Neural cell (in vitro differentiated cells): ENCODE measurements around the gene GAS1. TPM values are rescaled to one million over a fixed set of nuclear protein-coding genes. Genes with fewer than 3 reads are reported as not detected.

Experiments
- H2AFZ ChIP-seq: fragments of 200-600, 300-800 bp; sonication (generic), shearing (Covaris generic); 2 replicates; pipeline ENCODE4 v1.6.0; 2014; ENCODE audit warnings: low read depth, mild to moderate bottlenecking, antibody characterized with exemption, low read length, moderate library complexity
- H3F3A ChIP-seq: fragments of 200-600 bp; shearing (Covaris generic); 2 replicates; pipeline ENCODE4 v1.6.1; 2016; ENCODE audit warnings: mild to moderate bottlenecking, moderate library complexity, mixed read lengths, antibody characterized with exemption, low read length; ENCODE audit not compliant: insufficient read depth, poor library complexity, severe bottlenecking
- H3K27ac ChIP-seq: fragments of 200-600, 300-800 bp; sonication (generic), shearing (Covaris generic); 2 replicates; pipeline ENCODE4 v1.5.1; 2014; ENCODE audit warnings: mild to moderate bottlenecking, low read length, moderate library complexity
- H3K27me3 ChIP-seq: fragments of 300-800, 200-600 bp; sonication (generic), shearing (Covaris generic); 2 replicates; pipeline ENCODE4 v1.6.0; 2014; ENCODE audit warnings: mild to moderate bottlenecking, low read depth, low read length, moderate library complexity; ENCODE audit not compliant: insufficient read depth
- H3K36me3 ChIP-seq: fragments of 300-800, 200-600 bp; sonication (generic), shearing (Covaris generic); 2 replicates; pipeline ENCODE4 v1.5.1; 2014; ENCODE audit warnings: mild to moderate bottlenecking, antibody characterized with exemption, low read length, moderate library complexity; ENCODE audit not compliant: insufficient read depth
- H3K4me2 ChIP-seq: fragments of 300-800, 200-600 bp; sonication (generic), shearing (Covaris generic); 2 replicates; pipeline ENCODE4 v1.6.0; 2014; ENCODE audit warnings: mild to moderate bottlenecking, low read length
- H3K4me3 ChIP-seq: fragments of 300-800, 200-600 bp; sonication (generic), shearing (Covaris generic); 2 replicates; pipeline ENCODE4 v1.5.1; 2014; ENCODE audit warnings: mild to moderate bottlenecking, low read length, moderate library complexity
- H3K79me2 ChIP-seq: fragments of 200-600 bp; shearing (Covaris generic); replicated peaks from 2 replicates; pipeline ENCODE4 v1.6.0; 2014; ENCODE audit warnings: mild to moderate bottlenecking, low read length, moderate library complexity; ENCODE audit not compliant: insufficient read depth
- H3K9ac ChIP-seq: fragments of 300-800, 200-600 bp; sonication (generic), shearing (Covaris generic); 2 replicates; pipeline ENCODE4 v1.6.1; 2016; ENCODE audit warnings: mild to moderate bottlenecking, low read length, mixed read lengths
- H3K9me2 ChIP-seq: fragments of 200-600 bp; shearing (Covaris generic); 2 replicates; pipeline ENCODE4 v1.6.1; 2016; ENCODE audit warnings: mild to moderate bottlenecking, low read length, mixed read lengths; ENCODE audit not compliant: insufficient read depth
- H3K9me3 ChIP-seq: fragments of 200-600, 300-800 bp; sonication (generic), shearing (Covaris generic); 2 replicates; pipeline ENCODE4 v1.6.1; 2016; ENCODE audit warnings: mild to moderate bottlenecking, mixed run types, low read length, moderate library complexity, mixed read lengths
- H4K20me1 ChIP-seq: fragments of 200-600 bp; shearing (Covaris generic); 2 replicates; pipeline ENCODE4 v1.6.1; 2016; ENCODE audit warnings: mild to moderate bottlenecking, mixed run types; ENCODE audit not compliant: insufficient read depth
- EP300 ChIP-seq: fragments of 450-650 bp; conservative IDR thresholded peaks from 2 replicates; pipeline ENCODE4 v1.6.1; 2014; ENCODE audit warnings: antibody characterized with exemption, mild to moderate bottlenecking, moderate library complexity; ENCODE audit not compliant: poor library complexity, severe bottlenecking
- EZH2 ChIP-seq: fragments of 200-600, 300-800 bp; shearing (Covaris generic), sonication (generic); IDR thresholded peaks from 2 replicates; pipeline ENCODE4 v1.6.1; 2014; ENCODE audit warnings: antibody characterized with exemption, low read length, borderline replicate concordance, mild to moderate bottlenecking; ENCODE audit not compliant: insufficient read depth, poor library complexity, severe bottlenecking
- MXI1 ChIP-seq: fragments of 450-650 bp; conservative IDR thresholded peaks from 2 replicates; pipeline ENCODE4 v1.6.1; 2014; ENCODE audit warnings: antibody characterized with exemption, mild to moderate bottlenecking; ENCODE audit not compliant: poor library complexity, severe bottlenecking
- POLR2AphosphoS5 ChIP-seq: IDR thresholded peaks from 2 replicates; pipeline ENCODE4 v1.6.1; 2012
- RAD21 ChIP-seq: fragments of 450-650 bp; conservative IDR thresholded peaks from 2 replicates; pipeline ENCODE4 v1.6.1; 2014; ENCODE audit warnings: antibody characterized with exemption, mild to moderate bottlenecking, moderate library complexity
- SMC3 ChIP-seq: fragments of 450-650 bp; conservative IDR thresholded peaks from 2 replicates; pipeline ENCODE4 v1.6.1; 2014; ENCODE audit warnings: antibody characterized with exemption, mild to moderate bottlenecking, moderate library complexity; ENCODE audit not compliant: poor library complexity
- TAF1 ChIP-seq: IDR thresholded peaks from 2 replicates; pipeline ENCODE4 v1.6.1; 2012; ENCODE audit warnings: low read depth
- polyA plus RNA-seq: library from polyadenylated mRNA; depleted of rRNA; stranded (reverse); fragments of >200 nt; gene quantifications from 2 replicates; pipeline ENCODE4 v1.2.3, GENCODE V29; 2014
- TF ChIP-seq, protein P1 (sequence below): fragments of 450-650 bp; IDR thresholded peaks from 2 replicates; pipeline ENCODE4 v1.5.1; 2014; ENCODE audit warnings: antibody characterized with exemption, mild to moderate bottlenecking, moderate library complexity; ENCODE audit not compliant: poor library complexity, severe bottlenecking
- TF ChIP-seq, protein P2 (sequence below): IDR thresholded peaks from 2 replicates; pipeline ENCODE4 v1.6.1; 2012; ENCODE audit warnings: borderline replicate concordance

GAS1 gene
- polyA plus RNA-seq, 1 donor from 2014 or later = 1.4 TPM

DNA sequence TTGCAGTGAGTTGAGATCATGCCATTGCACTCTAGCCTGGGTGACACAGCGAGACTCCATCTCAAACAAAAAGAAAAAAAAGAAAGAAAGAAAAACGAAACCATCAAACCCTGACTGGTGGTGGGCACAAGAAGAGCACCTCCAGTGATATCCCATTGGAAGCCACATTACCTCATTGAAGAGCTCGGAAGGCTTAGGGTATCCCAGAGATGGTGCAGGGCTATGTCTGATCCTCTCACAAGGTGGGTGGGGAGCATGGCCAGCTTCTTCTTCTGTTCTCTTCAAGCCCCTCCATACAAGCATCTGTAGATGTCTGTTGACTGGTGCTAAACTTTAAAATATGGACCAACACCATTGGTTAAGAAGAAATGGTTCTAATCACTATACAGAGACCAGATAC lies 45.8 kb downstream of the GAS1 start:
- H3K36me3 ChIP-seq = no peaks in the 10 kb centered on the region
- no peaks in the 10 kb centered on the region for H3K79me2 ChIP-seq
- TF ChIP-seq POLR2AphosphoS5 = no peak
- TF ChIP-seq, protein P1, sequence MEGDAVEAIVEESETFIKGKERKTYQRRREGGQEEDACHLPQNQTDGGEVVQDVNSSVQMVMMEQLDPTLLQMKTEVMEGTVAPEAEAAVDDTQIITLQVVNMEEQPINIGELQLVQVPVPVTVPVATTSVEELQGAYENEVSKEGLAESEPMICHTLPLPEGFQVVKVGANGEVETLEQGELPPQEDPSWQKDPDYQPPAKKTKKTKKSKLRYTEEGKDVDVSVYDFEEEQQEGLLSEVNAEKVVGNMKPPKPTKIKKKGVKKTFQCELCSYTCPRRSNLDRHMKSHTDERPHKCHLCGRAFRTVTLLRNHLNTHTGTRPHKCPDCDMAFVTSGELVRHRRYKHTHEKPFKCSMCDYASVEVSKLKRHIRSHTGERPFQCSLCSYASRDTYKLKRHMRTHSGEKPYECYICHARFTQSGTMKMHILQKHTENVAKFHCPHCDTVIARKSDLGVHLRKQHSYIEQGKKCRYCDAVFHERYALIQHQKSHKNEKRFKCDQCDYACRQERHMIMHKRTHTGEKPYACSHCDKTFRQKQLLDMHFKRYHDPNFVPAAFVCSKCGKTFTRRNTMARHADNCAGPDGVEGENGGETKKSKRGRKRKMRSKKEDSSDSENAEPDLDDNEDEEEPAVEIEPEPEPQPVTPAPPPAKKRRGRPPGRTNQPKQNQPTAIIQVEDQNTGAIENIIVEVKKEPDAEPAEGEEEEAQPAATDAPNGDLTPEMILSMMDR = no peak
- no peak for TF ChIP-seq EP300
- TF ChIP-seq RAD21 = no peak
- TF ChIP-seq EZH2 = no peak
- no peak for TF ChIP-seq MXI1
- TF ChIP-seq, protein P2, sequence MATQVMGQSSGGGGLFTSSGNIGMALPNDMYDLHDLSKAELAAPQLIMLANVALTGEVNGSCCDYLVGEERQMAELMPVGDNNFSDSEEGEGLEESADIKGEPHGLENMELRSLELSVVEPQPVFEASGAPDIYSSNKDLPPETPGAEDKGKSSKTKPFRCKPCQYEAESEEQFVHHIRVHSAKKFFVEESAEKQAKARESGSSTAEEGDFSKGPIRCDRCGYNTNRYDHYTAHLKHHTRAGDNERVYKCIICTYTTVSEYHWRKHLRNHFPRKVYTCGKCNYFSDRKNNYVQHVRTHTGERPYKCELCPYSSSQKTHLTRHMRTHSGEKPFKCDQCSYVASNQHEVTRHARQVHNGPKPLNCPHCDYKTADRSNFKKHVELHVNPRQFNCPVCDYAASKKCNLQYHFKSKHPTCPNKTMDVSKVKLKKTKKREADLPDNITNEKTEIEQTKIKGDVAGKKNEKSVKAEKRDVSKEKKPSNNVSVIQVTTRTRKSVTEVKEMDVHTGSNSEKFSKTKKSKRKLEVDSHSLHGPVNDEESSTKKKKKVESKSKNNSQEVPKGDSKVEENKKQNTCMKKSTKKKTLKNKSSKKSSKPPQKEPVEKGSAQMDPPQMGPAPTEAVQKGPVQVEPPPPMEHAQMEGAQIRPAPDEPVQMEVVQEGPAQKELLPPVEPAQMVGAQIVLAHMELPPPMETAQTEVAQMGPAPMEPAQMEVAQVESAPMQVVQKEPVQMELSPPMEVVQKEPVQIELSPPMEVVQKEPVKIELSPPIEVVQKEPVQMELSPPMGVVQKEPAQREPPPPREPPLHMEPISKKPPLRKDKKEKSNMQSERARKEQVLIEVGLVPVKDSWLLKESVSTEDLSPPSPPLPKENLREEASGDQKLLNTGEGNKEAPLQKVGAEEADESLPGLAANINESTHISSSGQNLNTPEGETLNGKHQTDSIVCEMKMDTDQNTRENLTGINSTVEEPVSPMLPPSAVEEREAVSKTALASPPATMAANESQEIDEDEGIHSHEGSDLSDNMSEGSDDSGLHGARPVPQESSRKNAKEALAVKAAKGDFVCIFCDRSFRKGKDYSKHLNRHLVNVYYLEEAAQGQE = no peak
- no peak for TF ChIP-seq TAF1
- no peak for TF ChIP-seq SMC3
- no peaks in the 10 kb centered on the region for H4K20me1 ChIP-seq
- no peak overlapping the region for H2AFZ ChIP-seq
- H3K27me3 ChIP-seq = no peaks in the 10 kb centered on the region
- H3K9me2 ChIP-seq = no peaks in the 10 kb centered on the region
- no peak overlapping the region for H3K4me3 ChIP-seq
- H3K9me3 ChIP-seq = peaks cover 3% of the 10 kb centered on the region
- H3F3A ChIP-seq = no peaks in the 10 kb centered on the region
- H3K4me2 ChIP-seq = no peak overlapping the region
- H3K9ac ChIP-seq = no peak overlapping the region
- H3K27ac ChIP-seq = no peak overlapping the region
